ENCODE results near the gene SLC6A20.

GRCh38 chr3:45719655-45720487 lies 76.5 kb downstream of the SLC6A20 start:
- no peak for TF ChIP-seq YY1 (IDR thresholded peaks at IDR 0.05; ENCODE audit: extremely low read depth, insufficient replicate concordance, low read depth, low read length)
- TF ChIP-seq CTCF (IDR thresholded peaks at IDR 0.05 in 2 of 3, conservative IDR thresholded peaks at IDR 0.05 in 1 of 3; ENCODE audit: borderline replicate concordance in 1 of 3, insufficient read depth in 1 of 3, low read depth in 2 of 3, low read length in 2 of 3): no peak
- no peak for TF ChIP-seq EZH2phosphoT487 (IDR thresholded peaks at IDR 0.05; ENCODE audit: borderline replicate concordance)
- TF ChIP-seq ZFX (IDR thresholded peaks at IDR 0.05): no peak
